Neural cell (in vitro differentiated cells): Measurements from ENCODE around the gene AFTPH.

Source experiments
- CTCF ChIP-seq: fragments of 450-650 bp; IDR thresholded peaks from 2 replicates; pipeline ENCODE4 v1.5.1; 2014; ENCODE audit warnings: antibody characterized with exemption, mild to moderate bottlenecking, moderate library complexity; ENCODE audit not compliant: poor library complexity, severe bottlenecking
- EZH2 ChIP-seq: fragments of 200-600, 300-800 bp; shearing (Covaris generic), sonication (generic); IDR thresholded peaks from 2 replicates; pipeline ENCODE4 v1.6.1; 2014; ENCODE audit warnings: antibody characterized with exemption, low read length, borderline replicate concordance, mild to moderate bottlenecking; ENCODE audit not compliant: insufficient read depth, poor library complexity, severe bottlenecking
- POLR2AphosphoS5 ChIP-seq: IDR thresholded peaks from 2 replicates; pipeline ENCODE4 v1.6.1; 2012
- REST ChIP-seq: IDR thresholded peaks from 2 replicates; pipeline ENCODE4 v1.6.1; 2012; ENCODE audit warnings: borderline replicate concordance

GRCh38 chr2:64506686-64507085, 17.4 kb upstream of the AFTPH start:
- TF ChIP-seq CTCF (no peak), REST (no peak), POLR2AphosphoS5 (no peak), EZH2 (no peak)
